Measurements from ENCODE around the gene EEPD1. TPM values are rescaled to one million over a fixed set of nuclear protein-coding genes. Genes with fewer than 3 reads are reported as not detected.

Gene EEPD1
- total RNA-seq, 4 donors from 2014 or later = 19.8 to 46.3 (median 29.3) TPM

GRCh38 chr7:36284456-36285090, 131.5 kb downstream of the EEPD1 start:
- DNase-seq = no peak
- no peaks in the 10 kb centered on the region for H3K9me3 ChIP-seq
- peaks cover 0 to 9% (median 0%) of the 10 kb centered on the region in 3 donors for H3K36me3 ChIP-seq
- no peak overlapping the region for H3K4me3 ChIP-seq
- TF ChIP-seq POLR2A (IDR thresholded peaks at IDR 0.05) = no peak
- TF ChIP-seq CTCF (IDR thresholded peaks at IDR 0.05) = no peak
- H3K27ac ChIP-seq = no peak overlapping the region
- H3K4me1 ChIP-seq = peaks cover 4 to 40% (median 13%) of the 10 kb centered on the region in 4 donors
- no peaks in the 10 kb centered on the region for H3K27me3 ChIP-seq

DNA sequence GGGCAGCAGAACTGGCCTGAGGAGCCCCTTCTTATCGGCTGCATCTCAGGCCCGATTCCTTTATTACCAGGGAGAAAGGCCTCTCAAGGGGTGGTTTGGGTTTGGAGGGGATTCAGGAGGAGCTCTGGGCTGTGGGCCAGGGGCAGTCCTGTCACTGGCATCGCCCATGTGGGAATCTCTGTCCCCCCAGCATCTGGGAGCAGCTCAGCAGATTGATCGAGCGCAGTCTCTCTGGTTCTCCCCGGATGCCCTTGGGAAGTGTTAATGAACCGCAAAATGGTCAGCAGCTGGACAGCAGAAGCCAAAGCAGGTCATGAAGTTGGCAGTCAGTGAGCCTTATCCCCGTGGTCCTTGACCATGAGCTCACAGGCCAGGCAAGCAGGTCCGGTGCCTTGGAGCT, 132.2 kb downstream of the EEPD1 start:
- Histone ChIP-seq H3K4me3 (no peak overlapping the region), H3K27me3 (no peaks in the 10 kb centered on the region), H3K36me3 (peaks cover 0 to 9% (median 0%) of the 10 kb centered on the region in 3 donors), H3K4me1 (peaks cover 4 to 33% (median 13%) of the 10 kb centered on the region in 4 donors), H3K27ac (no peak overlapping the region), H3K9me3 (no peaks in the 10 kb centered on the region)
- TF ChIP-seq CTCF (IDR thresholded peaks at IDR 0.05) (no peak), POLR2A (IDR thresholded peaks at IDR 0.05) (no peak)
- no peak for DNase-seq

DNA sequence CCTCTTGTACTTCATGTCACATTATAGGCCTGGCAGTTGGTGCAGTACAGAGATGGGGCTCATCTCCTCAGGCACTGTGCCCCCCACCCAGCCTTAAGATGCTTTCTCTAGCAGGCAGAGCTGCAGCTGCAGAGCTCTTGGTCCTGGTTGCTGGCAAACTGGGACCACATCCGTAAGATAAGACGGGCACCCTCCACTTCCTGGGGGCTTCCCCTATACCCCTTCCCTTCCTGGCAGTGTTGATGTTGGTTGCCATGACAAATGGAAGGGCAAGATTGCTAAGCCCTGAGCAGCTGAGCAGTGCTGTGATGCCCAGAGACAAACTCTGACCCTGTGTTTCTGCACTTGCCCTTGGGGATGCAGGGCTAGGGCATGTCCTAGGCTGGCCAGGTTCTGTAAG, 133.2 kb downstream of the EEPD1 start:
- no peaks in the 10 kb centered on the region for H3K27me3 ChIP-seq
- peaks cover 0 to 9% (median 0%) of the 10 kb centered on the region in 3 donors for H3K36me3 ChIP-seq
- H3K4me3 ChIP-seq = no peak overlapping the region
- peaks cover 6 to 32% (median 13%) of the 10 kb centered on the region in 4 donors for H3K4me1 ChIP-seq
- no peaks in the 10 kb centered on the region for H3K9me3 ChIP-seq
- H3K27ac ChIP-seq = peak overlapping the region in 1 of 4 donors; percentile 32
- TF ChIP-seq CTCF (IDR thresholded peaks at IDR 0.05) (no peak), POLR2A (IDR thresholded peaks at IDR 0.05) (no peak)
- peak in 1 of 3 donors; percentile 50 for DNase-seq

DNA sequence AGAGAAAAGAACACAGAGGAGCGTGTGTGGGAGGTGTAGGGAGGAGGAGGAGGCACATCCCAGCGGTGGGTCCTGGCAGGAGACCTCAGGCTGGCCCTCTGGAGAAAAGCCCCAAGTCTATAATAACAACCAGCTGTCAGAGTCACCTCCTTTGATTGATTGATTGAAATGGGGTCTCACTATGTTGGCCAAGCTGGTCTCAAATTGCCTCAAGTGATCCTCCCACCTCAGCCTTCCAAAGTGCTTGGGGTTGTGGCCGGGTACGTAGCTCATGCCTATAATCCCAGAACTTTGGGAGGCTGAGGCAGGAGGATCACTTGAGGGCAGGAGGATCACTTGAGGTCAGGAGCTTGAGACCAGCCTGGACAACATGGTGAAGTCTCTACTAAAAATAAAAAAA, 133.6 kb downstream of the EEPD1 start:
- TF ChIP-seq POLR2A (IDR thresholded peaks at IDR 0.05) = no peak
- TF ChIP-seq CTCF (IDR thresholded peaks at IDR 0.05) = no peak
- H3K27me3 ChIP-seq = no peaks in the 10 kb centered on the region
- peaks cover 0 to 9% (median 0%) of the 10 kb centered on the region in 3 donors for H3K36me3 ChIP-seq
- DNase-seq = peak in 1 of 3 donors; percentile 4
- peak overlapping the region in 1 of 4 donors; percentile 32 for H3K27ac ChIP-seq
- peaks cover 7 to 30% (median 13%) of the 10 kb centered on the region in 4 donors for H3K4me1 ChIP-seq
- H3K4me3 ChIP-seq = no peak overlapping the region
- no peaks in the 10 kb centered on the region for H3K9me3 ChIP-seq

- H3K4me1 ChIP-seq = peaks cover 7 to 36% (median 13%) of the 10 kb centered on the region in 4 donors
- H3K9me3 ChIP-seq = no peaks in the 10 kb centered on the region
- DNase-seq = peak; percentile 51 to 69 (median 69)
- TF ChIP-seq POLR2A (IDR thresholded peaks at IDR 0.05) (no peak), CTCF (IDR thresholded peaks at IDR 0.05) (no peak)
- peak overlapping the region in 2 of 4 donors; percentile 49 to 65 for H3K27ac ChIP-seq
- H3K36me3 ChIP-seq = peaks cover 0 to 9% (median 0%) of the 10 kb centered on the region in 3 donors
- H3K4me3 ChIP-seq = peak overlapping the region in 1 of 4 donors; percentile 24
- no peaks in the 10 kb centered on the region for H3K27me3 ChIP-seq
Observed at GRCh38 chr7:36287371-36288241, 134.6 kb downstream of the EEPD1 start.

Measured in Peyer's patch (tissue), 4 donors.